COLO668 (cell line): Measurements from ENCODE around the gene EFS.

Source experiments
- DNase-seq: peaks from one replicate; lab custom pipeline; 2025; ENCODE audit not compliant: unreplicated experiment; lab: John Stamatoyannopoulos, UW

Gene EFS, protein sequence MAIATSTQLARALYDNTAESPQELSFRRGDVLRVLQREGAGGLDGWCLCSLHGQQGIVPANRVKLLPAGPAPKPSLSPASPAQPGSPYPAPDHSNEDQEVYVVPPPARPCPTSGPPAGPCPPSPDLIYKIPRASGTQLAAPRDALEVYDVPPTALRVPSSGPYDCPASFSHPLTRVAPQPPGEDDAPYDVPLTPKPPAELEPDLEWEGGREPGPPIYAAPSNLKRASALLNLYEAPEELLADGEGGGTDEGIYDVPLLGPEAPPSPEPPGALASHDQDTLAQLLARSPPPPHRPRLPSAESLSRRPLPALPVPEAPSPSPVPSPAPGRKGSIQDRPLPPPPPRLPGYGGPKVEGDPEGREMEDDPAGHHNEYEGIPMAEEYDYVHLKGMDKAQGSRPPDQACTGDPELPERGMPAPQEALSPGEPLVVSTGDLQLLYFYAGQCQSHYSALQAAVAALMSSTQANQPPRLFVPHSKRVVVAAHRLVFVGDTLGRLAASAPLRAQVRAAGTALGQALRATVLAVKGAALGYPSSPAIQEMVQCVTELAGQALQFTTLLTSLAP

DNA sequence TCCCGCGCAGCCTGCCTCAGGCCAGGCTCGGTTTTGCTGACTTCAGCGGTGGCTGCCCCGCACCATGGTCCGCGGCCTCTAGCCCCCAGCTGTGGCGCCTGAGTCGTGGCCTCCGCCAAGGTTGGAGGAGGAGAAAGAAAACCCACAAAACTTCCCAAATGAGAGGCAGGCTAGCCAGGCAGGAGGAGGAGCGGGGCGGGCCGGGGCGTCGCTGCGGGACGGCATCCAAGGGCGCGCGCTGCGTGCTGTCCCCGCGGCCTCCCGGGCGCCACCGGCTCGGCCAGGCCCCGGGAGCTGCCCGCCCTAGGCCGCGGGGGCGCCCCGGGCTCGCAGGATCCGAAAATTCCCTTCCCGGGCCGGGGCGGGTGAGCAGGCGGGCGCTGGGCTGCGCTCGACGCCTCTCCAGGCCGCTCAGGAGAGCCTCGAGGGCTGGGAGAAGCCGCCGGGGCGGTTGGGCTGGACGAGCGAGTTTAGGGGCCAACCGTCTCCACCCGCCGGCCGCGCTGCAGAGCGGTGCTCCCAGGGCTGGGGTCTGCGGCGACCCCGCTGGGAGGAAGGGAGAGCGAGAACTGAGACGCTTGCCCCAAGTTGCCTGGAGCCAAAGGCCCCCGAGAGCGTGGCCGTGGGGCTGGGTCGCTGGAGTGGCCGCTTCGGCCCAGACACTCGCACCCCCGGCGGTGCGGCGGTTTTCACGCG lies at the start of gene EFS:
EFS (minus strand) TSS at position 137 of the 696 bp plus-strand sequence. CDS start 147 bp downstream, outside the sequence.
- no peak for DNase-seq

- no peak for DNase-seq
Measured at GRCh38 chr14:23414254-23414653, 49.3 kb upstream of the EFS start.

- DNase-seq = no peak
Measured at GRCh38 chr14:23413681-23414080, 48.7 kb upstream of the EFS start.

- DNase-seq = no peak
Measured at GRCh38 chr14:23411563-23412525, 46.9 kb upstream of the EFS start.

GRCh38 chr14:23409966-23410635 lies 45.1 kb upstream of the EFS start:
- no peak for DNase-seq

GRCh38 chr14:23409475-23409874 lies 44.5 kb upstream of the EFS start:
- DNase-seq = no peak

DNA sequence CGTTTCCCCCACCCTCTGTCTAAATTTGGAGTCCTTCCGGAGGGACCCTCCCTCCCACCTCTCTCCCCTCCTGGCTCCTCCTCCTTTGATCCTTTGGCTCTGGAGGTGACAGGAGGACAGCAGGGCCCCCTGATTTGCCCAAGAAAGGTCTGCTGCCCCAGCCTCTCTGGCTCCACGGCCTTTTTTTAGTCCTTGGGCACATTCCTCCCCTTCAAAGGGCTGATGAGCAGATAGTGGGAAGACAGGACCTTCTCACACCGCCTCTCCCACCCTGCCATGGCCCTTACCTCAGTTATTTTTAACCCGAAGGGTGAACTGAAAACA lies 43.3 kb upstream of the EFS start:
- DNase-seq = no peak

DNA sequence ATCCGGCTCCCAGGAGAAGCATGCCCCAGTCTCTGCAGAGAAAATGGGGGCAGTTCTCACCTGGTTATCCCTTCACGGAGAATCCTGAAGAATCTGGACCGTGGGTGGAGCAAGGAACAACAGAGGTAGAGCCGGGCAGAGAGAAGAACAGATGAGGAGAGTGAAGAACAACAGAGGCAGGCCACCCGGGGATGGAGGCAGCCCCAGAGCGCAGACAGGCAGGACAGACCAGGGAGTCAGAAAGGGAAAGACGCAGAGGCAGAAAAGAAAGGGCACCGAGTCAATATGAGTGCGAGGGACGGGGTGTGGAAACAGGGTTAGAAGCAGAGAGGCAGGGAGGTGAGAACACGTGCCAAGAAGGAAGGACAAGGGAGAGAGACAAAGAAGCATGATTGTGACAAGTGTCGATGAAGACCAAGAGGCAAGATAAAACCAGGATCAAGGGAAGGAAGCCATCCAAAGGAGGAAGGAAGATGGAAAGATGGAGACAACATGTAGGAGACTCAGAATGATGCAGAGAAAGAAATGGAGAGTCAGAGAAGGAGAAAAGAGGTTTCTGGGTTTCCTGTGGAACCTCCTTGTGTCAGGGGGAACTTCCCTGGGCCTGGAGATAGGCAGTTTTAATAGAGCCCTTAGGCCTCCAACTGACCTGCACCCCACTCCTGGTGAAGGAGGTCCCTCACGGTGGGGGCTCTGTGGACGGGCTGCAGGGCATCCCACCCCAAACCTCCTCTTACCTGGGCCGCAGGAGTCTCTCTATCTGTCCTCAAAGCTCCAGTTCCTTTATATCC lies 42.7 kb upstream of the EFS start, which contains the start of gene MYH6:
MYH6 (minus strand) TSS at position 758 of the 791 bp plus-strand sequence. CDS start 1,050 bp downstream, outside the sequence.
- DNase-seq = no peak

GRCh38 chr14:23406725-23407355 lies 41.9 kb upstream of the EFS start:
- no peak for DNase-seq

DNA sequence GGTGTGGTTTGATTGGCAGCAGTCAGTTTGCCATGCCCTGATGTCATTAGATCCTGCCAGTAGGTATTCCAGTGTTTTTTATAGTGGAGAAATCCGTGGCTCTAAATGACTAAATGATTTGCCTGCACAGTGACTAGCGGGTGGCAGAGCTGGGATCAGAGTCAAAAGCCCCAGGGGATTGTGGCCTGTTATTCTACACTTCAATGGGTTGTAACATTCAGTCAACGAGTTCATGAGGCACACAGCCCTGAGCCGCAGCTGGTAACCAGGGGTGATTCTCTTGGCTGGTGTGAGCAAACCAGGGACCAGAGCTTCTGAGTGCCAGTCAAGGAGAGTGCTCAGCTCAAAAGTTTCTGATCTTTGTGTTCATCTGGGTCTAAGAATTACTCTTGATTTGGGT lies 41.3 kb upstream of the EFS start:
- no peak for DNase-seq

DNA sequence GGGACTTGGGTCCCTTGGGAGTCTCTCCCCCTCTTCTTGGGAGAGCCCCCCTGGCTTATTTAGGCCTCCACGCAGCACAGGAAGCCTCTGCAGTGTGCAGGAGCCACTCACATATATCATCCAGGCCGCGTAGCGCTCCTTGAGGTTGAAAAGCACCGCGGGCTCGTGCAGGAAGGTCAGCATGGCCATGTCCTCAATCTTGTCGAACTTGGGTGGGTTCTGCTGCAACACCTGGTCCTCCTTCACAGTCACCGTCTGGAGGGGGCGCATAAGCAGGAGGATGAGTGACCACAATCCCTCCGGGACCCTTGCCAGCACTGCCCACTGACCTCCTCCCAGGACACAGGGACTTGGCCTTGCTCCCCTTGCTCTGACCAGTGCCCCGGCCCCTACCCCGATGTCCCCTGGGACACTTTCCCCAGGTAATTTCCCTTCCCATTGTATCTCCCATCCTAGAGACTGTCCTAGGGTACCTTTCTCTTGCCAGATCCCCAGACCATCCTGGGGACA lies 40.6 kb upstream of the EFS start:
- DNase-seq = no peak

DNA sequence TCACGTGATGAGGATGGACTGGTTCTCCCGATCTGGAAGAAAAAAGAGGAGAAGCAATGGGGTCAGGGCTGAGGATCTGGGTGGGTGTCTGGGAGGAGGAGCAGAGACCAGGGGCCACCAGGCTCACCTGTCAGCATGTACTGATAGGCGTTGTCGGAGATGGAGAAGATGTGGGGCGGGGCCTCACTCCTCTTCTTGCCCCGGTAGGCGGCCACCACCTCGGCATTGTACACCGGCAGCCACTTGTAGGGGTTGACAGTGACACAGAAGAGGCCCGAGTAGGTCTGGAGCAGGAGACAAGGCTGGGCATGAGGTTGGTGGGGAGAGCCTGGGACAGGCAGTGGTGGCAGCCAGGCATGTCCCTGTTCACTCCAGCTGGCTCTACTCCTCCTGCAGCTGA lies 40.1 kb upstream of the EFS start:
- no peak for DNase-seq

- no peak for DNase-seq
Measured at GRCh38 chr14:23404331-23404900, 39.4 kb upstream of the EFS start.

GRCh38 chr14:23403908-23404307 lies 38.9 kb upstream of the EFS start:
- DNase-seq = no peak

- no peak for DNase-seq
Measured at GRCh38 chr14:23403139-23403438, 38.1 kb upstream of the EFS start.

- DNase-seq = no peak
Measured at GRCh38 chr14:23402296-23403138, 37.5 kb upstream of the EFS start.

GRCh38 chr14:23401291-23401690 lies 36.3 kb upstream of the EFS start:
- no peak for DNase-seq
